Measurements from ENCODE around the gene RERE.
A peak's percentile ranks its signal among the peaks of the same experiment; 100 is the strongest.

RERE gene

DNA sequence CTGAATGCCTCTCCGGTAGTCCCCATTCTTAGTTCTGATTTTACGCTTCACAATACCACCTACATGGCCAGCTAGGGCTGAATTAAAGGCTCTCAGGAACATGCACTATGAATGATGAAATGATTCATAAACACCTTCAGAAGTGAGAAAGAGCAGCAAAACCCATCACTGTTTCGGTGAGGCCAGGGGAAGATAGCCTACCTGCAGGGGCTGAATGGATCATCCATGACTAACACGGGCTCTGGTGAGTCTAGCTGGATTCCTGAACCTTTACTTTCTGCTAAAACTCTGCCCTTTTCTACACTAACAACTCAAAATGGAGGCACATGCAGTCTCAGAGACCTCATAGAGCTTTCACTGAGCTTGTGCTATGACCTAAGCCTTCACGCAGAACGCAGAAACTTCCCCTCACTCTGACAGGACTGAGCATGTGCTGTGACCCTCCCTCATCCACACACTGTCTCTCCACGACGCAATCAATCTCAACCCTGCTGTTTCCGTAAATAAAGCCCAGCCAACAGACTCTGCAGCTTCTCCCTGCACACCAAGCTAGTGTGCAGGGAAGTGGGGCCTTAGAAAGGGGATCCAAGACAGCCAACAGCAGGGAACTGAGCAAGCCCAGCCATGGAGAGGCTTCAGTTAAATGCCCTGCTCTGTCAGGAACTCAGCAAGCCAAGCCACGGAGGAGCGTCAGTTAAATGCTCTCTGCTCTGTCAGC is 291.7 kb downstream of the RERE start:
- peak; percentile 49 for DNase-seq (ENCODE audit: low spot score)
- in situ Hi-C loops (cut with MboI; ENCODE audit: low pct_unique_long_range_greater_than_20kb, low sequenced_read_pairs, unreplicated experiment), result no loop called here
- TF ChIP-seq CTCF (IDR thresholded peaks at IDR 0.05; ENCODE audit: extremely low read depth, insufficient read depth, missing control alignments), result no peak

GRCh38 chr1:8525216-8525557 is 292.3 kb downstream of the RERE start:
- in situ Hi-C loops (cut with MboI; ENCODE audit: low pct_unique_long_range_greater_than_20kb, low sequenced_read_pairs, unreplicated experiment), result no loop called here
- TF ChIP-seq CTCF (IDR thresholded peaks at IDR 0.05; ENCODE audit: extremely low read depth, insufficient read depth, missing control alignments), result no peak
- no peak for DNase-seq (ENCODE audit: low spot score)

GRCh38 chr1:8524627-8525157 is 292.7 kb downstream of the RERE start:
- no peak for DNase-seq (ENCODE audit: low spot score)
- no peak for TF ChIP-seq CTCF (IDR thresholded peaks at IDR 0.05; ENCODE audit: extremely low read depth, insufficient read depth, missing control alignments)
- in situ Hi-C loops (cut with MboI; ENCODE audit: low pct_unique_long_range_greater_than_20kb, low sequenced_read_pairs, unreplicated experiment), result no loop called here

GRCh38 chr1:8523666-8524206 is 293.7 kb downstream of the RERE start:
- in situ Hi-C loops (cut with MboI; ENCODE audit: low pct_unique_long_range_greater_than_20kb, low sequenced_read_pairs, unreplicated experiment), result no loop called here
- no peak for TF ChIP-seq CTCF (IDR thresholded peaks at IDR 0.05; ENCODE audit: extremely low read depth, insufficient read depth, missing control alignments)
- DNase-seq (ENCODE audit: low spot score), result no peak

GRCh38 chr1:8520483-8520966 is 296.9 kb downstream of the RERE start:
- TF ChIP-seq CTCF (IDR thresholded peaks at IDR 0.05; ENCODE audit: extremely low read depth, insufficient read depth, missing control alignments), result no peak
- in situ Hi-C loops (cut with MboI; ENCODE audit: low pct_unique_long_range_greater_than_20kb, low sequenced_read_pairs, unreplicated experiment), result no loop called here
- DNase-seq (ENCODE audit: low spot score), result no peak

DNA sequence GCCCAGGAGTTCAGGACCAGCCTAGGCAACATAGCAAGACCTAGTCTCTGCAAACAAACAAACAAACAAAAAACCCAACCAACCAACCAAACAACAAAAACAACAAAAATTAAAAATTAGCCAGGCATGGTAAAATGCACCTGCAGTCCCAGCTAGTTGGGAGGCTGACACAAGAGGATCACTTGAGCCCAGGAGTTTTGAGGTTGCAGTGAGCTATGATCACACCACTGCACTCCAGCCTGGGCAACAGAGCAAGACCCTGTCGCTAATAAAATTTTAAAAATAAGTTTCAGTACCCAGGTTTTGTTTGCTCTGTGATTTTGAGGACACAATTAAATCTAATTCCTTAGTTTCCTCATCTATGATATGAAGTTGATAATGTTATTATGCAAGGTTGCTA is 298.3 kb downstream of the RERE start:
- no peak for DNase-seq (ENCODE audit: low spot score)
- in situ Hi-C loops (cut with MboI; ENCODE audit: low pct_unique_long_range_greater_than_20kb, low sequenced_read_pairs, unreplicated experiment), result no loop called here
- no peak for TF ChIP-seq CTCF (IDR thresholded peaks at IDR 0.05; ENCODE audit: extremely low read depth, insufficient read depth, missing control alignments)

Data from GM13977 (cell line).